Fibroblast of pulmonary artery (primary cell): ENCODE data around the gene INSR.

Experiments
- DNase-seq: peaks from one replicate; pipeline ENCODE4 v3.0.0-alpha.2; 2010; ENCODE audit warnings: low read depth
- H3K4me3 ChIP-seq: replicated peaks from 2 replicates; pipeline ENCODE4 v1.5.1; 2011; ENCODE audit warnings: low read depth, mild to moderate bottlenecking, control low read depth, low read length, moderate library complexity
- CTCF ChIP-seq: IDR thresholded peaks from 2 replicates; pipeline ENCODE4 v1.5.1; 2011; ENCODE audit warnings: mild to moderate bottlenecking, control low read depth, low read length, inconsistent platforms; ENCODE audit errors: missing control alignments

INSR gene

GRCh38 chr19:7266832-7267231, 27.4 kb downstream of the INSR start:
- no peak for DNase-seq
- TF ChIP-seq CTCF: no peak
- H3K4me3 ChIP-seq: no peak overlapping the region

- no peak for DNase-seq
- TF ChIP-seq CTCF: no peak
- H3K4me3 ChIP-seq: no peak overlapping the region
Observed at GRCh38 chr19:7265963-7266362, 28.3 kb downstream of the INSR start.

- no peak for DNase-seq
- no peak for TF ChIP-seq CTCF
- H3K4me3 ChIP-seq: no peak overlapping the region
Observed at GRCh38 chr19:7264858-7265257, 29.4 kb downstream of the INSR start.

- no peak for DNase-seq
- no peak overlapping the region for H3K4me3 ChIP-seq
- TF ChIP-seq CTCF: no peak
Observed at GRCh38 chr19:7263521-7263920, 30.7 kb downstream of the INSR start.

GRCh38 chr19:7263066-7263465, 31.1 kb downstream of the INSR start:
- H3K4me3 ChIP-seq: no peak overlapping the region
- DNase-seq: no peak
- no peak for TF ChIP-seq CTCF

- no peak overlapping the region for H3K4me3 ChIP-seq
- TF ChIP-seq CTCF: no peak
Observed at GRCh38 chr19:7262470-7262869, 31.7 kb downstream of the INSR start.

GRCh38 chr19:7260161-7260560, 34.1 kb downstream of the INSR start:
- no peak for DNase-seq
- TF ChIP-seq CTCF: no peak
- H3K4me3 ChIP-seq: no peak overlapping the region

More at GRCh38 chr19:7262470-7262869, 31.7 kb downstream of the INSR start:
- no peak for DNase-seq
